ENCODE data around the gene SLC37A1. TPM values are rescaled to one million over a fixed set of nuclear protein-coding genes. Genes with fewer than 3 reads are reported as not detected.

The SLC37A1 gene
- total RNA-seq, 1 donor from 2014 or later = 28.9 TPM

DNA sequence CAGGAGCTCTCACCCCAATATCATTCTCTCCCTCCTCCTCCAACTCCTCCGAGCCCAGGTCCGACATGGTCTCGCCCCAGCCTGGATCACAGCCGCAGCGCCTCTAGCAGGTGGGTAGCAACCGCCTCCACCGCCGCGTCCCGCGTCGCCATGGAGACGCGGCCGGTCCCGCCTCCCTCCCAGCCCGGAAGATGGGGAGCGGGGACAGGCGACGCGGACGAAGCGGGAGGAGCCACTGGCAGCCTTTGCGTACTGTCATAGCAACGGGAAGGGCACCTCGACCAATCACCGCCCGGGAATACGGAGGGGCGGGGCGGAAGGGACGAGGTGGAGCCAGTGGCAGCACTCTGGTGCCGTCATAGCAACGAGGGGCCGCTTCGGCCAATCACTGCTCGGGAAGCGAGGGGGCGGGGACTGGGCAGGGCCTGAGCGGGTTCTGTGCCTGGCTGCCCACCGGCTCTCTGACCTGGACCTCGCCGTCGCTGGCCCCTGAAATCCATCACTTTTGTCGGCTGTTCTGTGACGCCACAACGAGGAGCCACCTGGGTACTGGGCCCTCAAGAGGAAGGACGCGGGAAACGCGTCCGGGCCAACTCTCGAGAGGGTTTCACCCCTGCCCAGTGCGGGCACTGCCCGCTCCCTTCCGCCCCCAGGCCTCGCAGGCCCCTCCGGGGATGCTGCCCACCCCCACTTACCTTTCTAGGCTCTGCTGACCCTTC is 17.4 kb upstream of the SLC37A1 start, which contains the start of gene RSPH1:
Gene RSPH1 (minus strand): TSS at position 105 of the 719 bp plus-strand sequence. CDS start 38 bp downstream, at position 67.
- H3K9me3 ChIP-seq = no peaks in the 10 kb centered on the region
- TF ChIP-seq CTCF (IDR thresholded peaks at IDR 0.05) = no peak
- ATAC-seq = peak; percentile 97 to 99
- peak within 1 kb of the TSS; percentile 86 for H3K27ac ChIP-seq
- H3K36me3 ChIP-seq = no peaks in the 10 kb centered on the region
- H3K4me1 ChIP-seq = peaks cover 7% of the 10 kb centered on the region
- H3K27me3 ChIP-seq (ENCODE audit: low read depth) = no peaks in the 10 kb centered on the region
- intact Hi-C loops (cut with DNase I) = no loop called here
- H3K4me3 ChIP-seq = peak within 1 kb of the TSS; percentile 74
- peak; percentile 99 for DNase-seq

- no peaks in the 10 kb centered on the region for H3K36me3 ChIP-seq
- peak; percentile 31 to 43 for ATAC-seq
- intact Hi-C loops (cut with DNase I) = no loop called here
- H3K4me1 ChIP-seq = peaks cover 7% of the 10 kb centered on the region
- H3K4me3 ChIP-seq = peak overlapping the region; percentile 74
- peak overlapping the region; percentile 86 for H3K27ac ChIP-seq
- no peak for TF ChIP-seq CTCF (IDR thresholded peaks at IDR 0.05)
- H3K9me3 ChIP-seq = no peaks in the 10 kb centered on the region
- no peaks in the 10 kb centered on the region for H3K27me3 ChIP-seq (ENCODE audit: low read depth)
- DNase-seq = peak; percentile 67
Measured at GRCh38 chr21:42496839-42497202, 16.8 kb upstream of the SLC37A1 start.

- DNase-seq (no peak), ATAC-seq (no peak)
- H3K27me3 ChIP-seq (ENCODE audit: low read depth) = no peaks in the 10 kb centered on the region
- no peak overlapping the region for H3K27ac ChIP-seq
- no peak overlapping the region for H3K4me3 ChIP-seq
- no peaks in the 10 kb centered on the region for H3K9me3 ChIP-seq
- no peaks in the 10 kb centered on the region for H3K36me3 ChIP-seq
- no peak for TF ChIP-seq CTCF (IDR thresholded peaks at IDR 0.05)
- intact Hi-C loops (cut with DNase I) = no loop called here
- peaks cover 7% of the 10 kb centered on the region for H3K4me1 ChIP-seq
Measured at GRCh38 chr21:42498012-42498411, 15.6 kb upstream of the SLC37A1 start.

DNA sequence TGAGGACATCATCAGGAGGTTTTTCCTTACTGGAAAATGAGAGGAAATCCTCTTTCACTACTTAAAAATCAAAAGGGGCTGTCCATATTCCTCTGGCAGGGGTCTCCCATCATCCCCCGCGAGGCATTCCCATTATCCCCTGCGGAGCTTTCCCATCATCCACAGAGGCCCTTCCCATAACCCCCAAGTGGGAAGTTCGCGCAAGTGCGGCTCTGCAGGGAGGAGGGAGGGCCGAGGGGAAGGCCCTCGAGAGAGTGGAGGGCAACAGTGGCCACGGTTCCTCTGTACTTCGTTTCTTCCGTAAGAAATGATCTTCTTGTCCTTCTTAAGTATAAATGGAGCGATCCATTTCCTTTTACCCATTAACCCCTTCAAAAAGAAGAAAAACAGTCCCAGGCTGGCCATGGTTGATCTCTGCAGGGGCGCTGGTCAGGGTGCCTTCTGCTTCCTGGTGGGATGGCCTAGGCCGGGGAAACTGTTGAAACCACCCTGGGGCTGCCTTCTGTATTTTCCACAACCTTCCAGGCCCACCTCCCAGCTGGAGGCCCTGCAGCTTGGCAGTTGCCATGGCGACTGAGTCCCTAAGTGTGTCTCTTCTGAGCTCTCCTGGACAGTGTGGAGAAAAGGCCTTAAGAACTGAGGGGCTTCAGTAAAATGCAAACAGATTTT is 14.1 kb upstream of the SLC37A1 start:
- TF ChIP-seq CTCF (IDR thresholded peaks at IDR 0.05) = no peak
- intact Hi-C loops (cut with DNase I) = no loop called here
- ATAC-seq = no peak
- H3K36me3 ChIP-seq = no peaks in the 10 kb centered on the region
- H3K27me3 ChIP-seq (ENCODE audit: low read depth) = no peaks in the 10 kb centered on the region
- no peak for DNase-seq
- no peak overlapping the region for H3K27ac ChIP-seq
- H3K9me3 ChIP-seq = no peaks in the 10 kb centered on the region
- peaks cover 7% of the 10 kb centered on the region for H3K4me1 ChIP-seq
- H3K4me3 ChIP-seq = no peak overlapping the region

- no peak for TF ChIP-seq CTCF (IDR thresholded peaks at IDR 0.05)
- Histone ChIP-seq H3K27ac (no peak overlapping the region), H3K36me3 (no peaks in the 10 kb centered on the region), H3K4me3 (no peak overlapping the region), H3K9me3 (no peaks in the 10 kb centered on the region), H3K27me3 (ENCODE audit: low read depth) (no peaks in the 10 kb centered on the region), H3K4me1 (peaks cover 7% of the 10 kb centered on the region)
- intact Hi-C loops (cut with DNase I) = no loop called here
- ATAC-seq = no peak
- DNase-seq = no peak
Measured at GRCh38 chr21:42500225-42500624, 13.4 kb upstream of the SLC37A1 start.
